ENCODE results near the gene ALKBH1.
"Not testable (repeated sequence)": the region's sequence is repeated elsewhere in the genome, so short reads cannot be mapped to it uniquely, and the experiment has no call there.

ALKBH1 gene

GRCh38 chr14:77707724-77708408 lies at the start of gene ALKBH1, which contains the start of gene SLIRP:
ALKBH1 (minus strand) TSS chr14:77708023; CDS start chr14:77708004, 19 bp downstream.
SLIRP (plus strand) TSS chr14:77708103; CDS start chr14:77708112, 9 bp downstream.
- DNase-seq, result peak; percentile 92

- no peak for DNase-seq
Observed at GRCh38 chr14:77752799-77753516, 45.1 kb upstream of the ALKBH1 start.

GRCh38 chr14:77752266-77752665 lies 44.4 kb upstream of the ALKBH1 start:
- DNase-seq, result no peak

- DNase-seq, result not testable (repeated sequence)
Observed at GRCh38 chr14:77747425-77747824, 39.6 kb upstream of the ALKBH1 start.

GRCh38 chr14:77746064-77746702 lies 38.4 kb upstream of the ALKBH1 start:
- no peak for DNase-seq

GRCh38 chr14:77741438-77741837 lies 33.6 kb upstream of the ALKBH1 start:
- DNase-seq, result no peak

- no peak for DNase-seq
Observed at GRCh38 chr14:77738559-77739250, 30.9 kb upstream of the ALKBH1 start.

- no peak for DNase-seq
Observed at GRCh38 chr14:77730976-77731497, 23.2 kb upstream of the ALKBH1 start.

GRCh38 chr14:77722301-77722700 lies 14.5 kb upstream of the ALKBH1 start:
- no peak for DNase-seq

- no peak for DNase-seq
Observed at GRCh38 chr14:77721437-77721836, 13.6 kb upstream of the ALKBH1 start.

- no peak for DNase-seq
Observed at GRCh38 chr14:77717608-77718305, 9.9 kb upstream of the ALKBH1 start.

- no peak for DNase-seq
Observed at GRCh38 chr14:77714926-77715325, 7.1 kb upstream of the ALKBH1 start.

- no peak for DNase-seq
Observed at GRCh38 chr14:77710364-77710763, 2.5 kb upstream of the ALKBH1 start.

- DNase-seq, result no peak
Observed at GRCh38 chr14:77709412-77709811, 1.6 kb upstream of the ALKBH1 start.

GRCh38 chr14:77708749-77709148 lies 926 bp upstream of the ALKBH1 start:
- no peak for DNase-seq

GRCh38 chr14:77707355-77707723 lies 484 bp downstream of the ALKBH1 start:
- DNase-seq, result no peak

GRCh38 chr14:77691259-77691658 lies 16.6 kb downstream of the ALKBH1 start:
- DNase-seq, result no peak

GRCh38 chr14:77682158-77682553 lies 25.7 kb downstream of the ALKBH1 start:
- no peak for DNase-seq

- no peak for DNase-seq
Observed at GRCh38 chr14:77681196-77682157, 26.3 kb downstream of the ALKBH1 start.

- DNase-seq, result no peak
Observed at GRCh38 chr14:77674931-77675330, 32.9 kb downstream of the ALKBH1 start.

- no peak for DNase-seq
Observed at GRCh38 chr14:77673193-77673592, 34.6 kb downstream of the ALKBH1 start.
